ENCODE results near the gene ZBTB39. TPM values are rescaled to one million over a fixed set of nuclear protein-coding genes. Genes with fewer than 3 reads are reported as not detected.
A peak's percentile ranks its signal among the peaks of the same experiment; 100 is the strongest.
"Not testable (repeated sequence)": the region's sequence is repeated elsewhere in the genome, so short reads cannot be mapped to it uniquely, and the experiment has no call there.

Gene ZBTB39
- 3.2 and 3.4 TPM in 2 replicates for total RNA-seq (2014; rRNA removed; shearing (Covaris generic))

DNA sequence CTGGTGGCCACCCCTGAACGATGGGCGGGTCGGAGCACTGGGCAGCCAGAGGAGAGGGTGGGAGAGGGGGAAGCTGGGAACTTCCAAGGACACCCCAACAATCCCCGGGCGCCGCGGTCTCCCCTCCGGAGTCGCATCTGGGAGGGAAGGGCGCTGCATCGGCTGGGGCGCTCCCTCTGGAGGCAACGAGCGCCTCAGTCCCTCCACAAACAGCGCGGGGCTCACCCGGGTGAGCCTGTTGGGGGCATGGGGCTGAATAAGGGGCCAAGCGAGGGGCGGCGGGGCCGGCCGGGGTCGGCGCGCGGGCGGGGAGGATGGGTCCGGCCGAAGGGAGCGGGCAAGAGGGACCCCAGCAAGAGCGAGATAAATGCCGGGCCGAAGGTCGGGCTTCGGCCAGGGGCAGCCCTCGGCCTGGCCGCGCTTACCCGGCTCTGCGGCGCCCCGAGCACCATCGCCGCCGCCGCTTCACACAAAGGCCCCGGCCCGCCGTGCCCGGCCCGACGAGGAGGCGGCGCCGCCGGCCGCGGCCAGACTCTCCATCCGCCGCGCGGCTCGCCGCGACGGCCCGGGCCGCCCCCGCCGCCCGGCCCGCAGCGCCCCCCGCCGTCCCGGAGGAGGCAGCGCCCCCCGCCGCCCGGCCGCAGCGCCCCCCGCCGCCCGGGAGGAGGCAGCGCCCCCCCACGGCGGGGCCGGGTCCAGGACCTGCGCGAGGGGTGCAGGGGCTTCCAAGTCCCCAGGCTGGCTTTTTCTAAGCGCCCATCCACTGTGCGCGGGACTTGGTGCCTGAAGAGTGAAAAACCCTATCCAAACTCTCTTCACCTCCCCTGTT is at the start of gene ZBTB39:
ZBTB39 (minus strand) TSS at position 567 of the 829 bp plus-strand sequence. CDS start 1,629 bp downstream, outside the sequence.
- peak; percentile 53 for DNase-seq (ENCODE audit: low spot score)

- DNase-seq (ENCODE audit: low spot score): no peak
These were observed 49.5 kb upstream of the ZBTB39 start for GRCh38 chr12:57055824-57056223.

- not testable (repeated sequence) for DNase-seq (ENCODE audit: low spot score)
These were observed 47.6 kb upstream of the ZBTB39 start for GRCh38 chr12:57053901-57054300.

DNA sequence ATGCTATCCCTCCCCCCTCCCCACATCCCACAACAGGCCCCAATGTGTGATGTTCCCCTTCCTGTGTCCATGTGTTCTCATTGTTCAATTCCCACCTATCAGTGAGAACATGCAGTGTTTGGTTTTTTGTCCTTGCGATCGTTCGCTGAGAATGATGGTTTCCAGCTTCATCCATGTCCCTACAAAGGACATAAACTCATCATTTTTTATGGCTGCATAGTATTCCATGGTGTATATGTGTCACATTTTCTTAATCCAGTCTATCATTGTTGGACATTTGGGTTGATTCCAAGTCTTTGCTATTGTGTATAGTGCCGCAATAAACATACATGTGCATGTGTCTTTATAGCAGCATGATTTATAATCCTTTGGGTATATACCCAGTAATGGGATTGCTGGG is 46.8 kb upstream of the ZBTB39 start:
- not testable (repeated sequence) for DNase-seq (ENCODE audit: low spot score)

DNA sequence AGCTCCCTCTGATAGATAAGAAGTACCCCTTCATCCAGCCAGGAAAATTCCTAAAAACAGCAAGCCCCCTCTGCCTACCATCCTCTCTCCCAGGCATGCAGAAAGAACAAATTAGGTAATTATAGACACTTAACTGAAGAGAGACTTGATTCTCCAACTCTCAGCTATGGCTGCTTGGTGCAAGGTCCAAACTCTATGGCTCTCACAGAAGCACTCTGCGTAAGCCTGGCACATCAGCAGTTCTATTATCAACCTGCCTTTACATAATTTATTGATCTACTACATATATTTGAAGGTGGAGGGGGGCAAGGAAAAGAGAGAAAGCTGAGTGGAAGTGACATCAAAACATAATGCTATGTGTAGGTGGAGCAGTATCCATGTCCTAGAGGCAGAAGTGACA is 44.7 kb upstream of the ZBTB39 start:
- DNase-seq (ENCODE audit: low spot score): no peak

DNA sequence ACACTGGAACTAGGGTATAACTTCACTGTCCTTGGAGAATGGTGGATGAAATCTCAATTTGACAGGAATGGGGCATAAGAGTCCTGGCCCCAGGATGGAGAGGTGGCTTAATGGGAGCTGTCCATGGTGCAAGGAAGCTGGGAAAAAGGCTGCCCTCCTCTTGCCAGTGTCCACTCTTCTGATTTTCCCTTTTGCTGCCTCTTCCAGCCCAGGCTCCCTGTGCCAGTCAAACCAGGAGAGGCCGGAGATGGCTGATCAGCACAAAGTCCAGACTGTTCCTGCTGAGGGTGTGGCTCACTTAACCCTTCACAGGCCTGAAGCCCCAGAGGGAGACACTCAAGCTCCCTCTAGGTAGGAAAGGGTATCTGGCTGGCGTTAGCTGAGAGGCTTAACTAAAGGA is 43.5 kb upstream of the ZBTB39 start, which contains the start of gene MYO1A:
MYO1A (minus strand) TSS at position 240 of the 400 bp plus-strand sequence. CDS start 1,806 bp downstream, outside the sequence.
- peak; percentile 32 for DNase-seq (ENCODE audit: low spot score)

DNA sequence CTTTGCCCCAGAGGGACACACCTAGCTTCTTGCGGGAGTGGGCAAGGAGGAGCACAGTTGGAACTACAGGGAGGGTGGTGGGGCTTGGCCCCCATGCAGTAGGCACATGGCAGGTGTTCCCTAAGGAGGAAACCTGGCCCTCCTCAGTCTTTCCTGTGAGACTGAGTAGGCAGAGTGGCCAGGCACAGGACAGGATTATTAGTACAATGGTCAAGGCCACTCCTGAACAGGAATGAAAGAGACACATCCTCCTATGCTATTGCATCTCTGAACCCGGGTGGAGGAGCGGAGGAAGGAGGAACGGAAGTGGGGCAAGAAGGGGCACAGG is 42.7 kb upstream of the ZBTB39 start:
- DNase-seq (ENCODE audit: low spot score): no peak

DNA sequence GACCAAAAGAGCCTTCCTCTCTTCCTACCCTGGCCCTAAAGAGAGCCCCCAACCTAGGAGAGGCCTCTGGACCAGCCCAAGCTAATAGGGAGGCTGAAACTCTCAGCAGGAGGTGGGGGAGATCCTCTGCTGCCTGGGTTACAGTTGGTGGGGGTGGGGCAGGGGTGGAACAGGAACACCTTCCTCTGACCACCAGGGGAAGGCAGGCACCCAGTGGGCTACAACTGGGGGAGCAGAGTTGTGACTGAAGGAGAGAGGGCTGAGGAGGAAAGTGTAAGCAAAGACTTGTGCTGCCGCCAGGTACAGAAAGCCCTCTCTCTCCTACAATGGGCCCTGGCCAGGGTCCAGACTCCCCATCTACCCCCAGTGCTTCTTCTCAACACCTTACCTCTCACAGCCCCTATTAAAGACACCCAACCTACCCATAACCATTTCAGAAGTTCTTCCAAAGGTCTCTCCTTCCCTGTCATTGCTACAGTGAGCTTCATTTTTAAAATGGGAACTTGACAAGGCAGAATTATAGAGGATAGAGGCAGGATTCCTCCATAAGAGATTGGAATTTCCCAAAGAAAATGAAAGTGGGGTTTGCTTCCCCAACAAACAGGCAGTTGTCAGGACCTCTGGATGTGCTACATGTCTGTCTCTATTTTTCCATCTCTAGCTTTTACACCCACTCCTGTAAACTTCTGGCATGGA is 42.2 kb upstream of the ZBTB39 start:
- no peak for DNase-seq (ENCODE audit: low spot score)

DNA sequence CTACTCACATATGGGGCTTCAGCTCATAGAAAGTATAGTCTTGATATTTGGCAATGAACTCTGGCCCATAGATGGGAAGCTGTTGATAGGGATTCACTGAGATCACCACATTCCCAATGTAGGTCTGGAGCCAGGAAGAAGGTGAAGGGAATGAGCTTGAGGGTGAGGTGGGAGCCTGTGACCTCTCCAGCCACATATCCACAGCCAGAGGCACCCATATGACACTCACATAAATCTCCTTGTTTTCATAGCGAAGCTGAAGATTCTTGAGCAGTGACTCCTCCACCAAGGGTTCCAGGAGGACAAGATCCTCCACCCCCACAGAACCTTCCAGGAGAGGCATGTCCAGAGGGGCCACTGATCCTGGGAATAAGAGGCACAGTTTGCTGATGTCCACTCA is 41.6 kb upstream of the ZBTB39 start:
- no peak for DNase-seq (ENCODE audit: low spot score)

GRCh38 chr12:57046947-57047890 is 40.9 kb upstream of the ZBTB39 start:
- no peak for DNase-seq (ENCODE audit: low spot score)

DNA sequence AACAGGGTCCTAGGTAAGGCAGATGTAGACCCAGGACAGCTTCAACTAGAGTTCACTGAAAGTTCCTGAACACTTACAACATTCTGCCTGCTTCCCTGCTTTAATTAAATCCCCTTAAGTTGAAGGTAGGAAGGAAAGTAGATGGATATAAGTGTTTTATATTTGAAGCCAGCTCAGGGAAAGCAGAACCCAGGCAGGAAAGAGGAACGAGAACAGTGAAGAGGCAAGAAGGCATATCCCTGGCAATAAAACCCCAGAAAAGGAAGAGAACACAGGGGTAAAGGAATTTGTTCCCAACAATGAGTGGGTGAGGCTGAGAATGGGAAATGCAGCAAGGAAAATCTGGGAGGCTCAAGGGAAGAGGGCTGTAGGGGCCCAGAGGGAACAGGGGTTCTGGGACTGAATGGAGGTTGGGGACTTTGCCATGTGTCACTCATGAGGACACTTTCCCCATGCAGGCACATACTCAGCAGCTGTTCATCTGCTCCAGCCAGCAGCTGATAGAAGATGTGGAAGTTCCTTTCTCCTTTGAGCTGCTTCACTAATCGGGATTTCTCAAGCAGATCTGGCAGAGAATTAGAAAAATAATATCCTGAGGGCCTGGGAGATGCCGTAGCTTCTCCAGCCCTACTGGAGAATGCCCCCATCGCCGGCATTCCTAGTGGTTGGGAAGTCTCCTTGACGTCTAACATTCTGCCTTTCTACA is 39.9 kb upstream of the ZBTB39 start:
- DNase-seq (ENCODE audit: low spot score): no peak

- no peak for DNase-seq (ENCODE audit: low spot score)
These were observed 38.5 kb upstream of the ZBTB39 start for GRCh38 chr12:57044889-57045288.

- DNase-seq (ENCODE audit: low spot score): no peak
These were observed 38.1 kb upstream of the ZBTB39 start for GRCh38 chr12:57044468-57044867.

DNA sequence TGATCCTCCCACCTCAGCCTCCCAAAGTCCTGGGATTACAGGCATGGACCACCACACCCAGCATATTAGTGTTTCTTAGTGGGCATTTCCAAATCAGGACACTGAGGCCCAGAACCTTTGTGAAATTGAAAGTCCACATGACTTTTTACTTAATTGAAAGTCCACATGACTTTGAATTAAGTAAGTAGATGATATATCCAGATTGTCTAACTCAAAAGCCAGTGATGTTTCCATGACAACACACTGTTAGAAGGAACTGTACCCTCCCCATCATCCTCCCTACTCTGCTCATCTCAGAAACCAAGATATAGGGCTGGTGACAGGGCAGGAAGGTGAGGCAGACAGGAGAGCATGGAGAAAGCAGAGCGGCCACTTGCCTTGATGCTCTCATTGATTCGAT is 36.3 kb upstream of the ZBTB39 start:
- DNase-seq (ENCODE audit: low spot score): no peak

DNA sequence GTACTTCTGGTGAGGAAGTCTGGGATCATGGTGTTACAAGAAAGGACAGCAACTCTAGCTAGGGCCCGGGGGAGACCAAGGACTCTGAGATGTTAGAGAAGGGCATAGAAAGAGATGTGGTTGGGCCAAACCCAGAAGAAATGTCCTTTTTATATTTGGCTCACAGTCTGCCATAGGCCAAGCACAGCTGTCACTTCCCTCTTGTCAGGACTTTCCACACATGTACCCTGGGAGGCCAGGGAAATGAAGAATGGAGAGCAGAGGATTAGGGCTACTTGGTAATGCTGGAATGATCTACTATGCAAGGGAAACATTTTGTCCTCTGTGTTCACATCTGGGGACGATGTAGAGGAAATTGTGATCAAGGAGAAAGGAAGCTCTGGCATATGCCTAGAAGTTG is 34.4 kb upstream of the ZBTB39 start:
- DNase-seq (ENCODE audit: low spot score): no peak

DNA sequence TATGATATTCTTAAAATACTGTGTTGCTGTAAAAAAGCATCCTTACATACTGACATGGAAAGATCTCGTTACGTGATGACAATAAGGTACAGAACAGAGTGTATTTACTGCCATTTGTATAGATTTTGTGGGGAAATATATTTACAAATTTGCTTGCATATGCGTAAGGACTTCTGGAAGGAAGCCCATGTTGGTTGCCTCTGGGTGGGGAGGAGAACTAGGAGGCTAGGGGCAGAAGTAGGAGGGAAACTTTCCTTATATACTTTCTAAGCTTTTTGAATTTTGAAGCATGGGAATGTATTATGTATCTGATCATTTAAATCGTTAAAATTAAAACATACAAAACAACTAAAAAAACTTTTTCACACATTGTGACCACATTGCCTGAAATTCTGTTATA is 33.9 kb upstream of the ZBTB39 start:
- no peak for DNase-seq (ENCODE audit: low spot score)

- DNase-seq (ENCODE audit: low spot score): no peak
These were observed 32.9 kb upstream of the ZBTB39 start for GRCh38 chr12:57039016-57039798.

DNA sequence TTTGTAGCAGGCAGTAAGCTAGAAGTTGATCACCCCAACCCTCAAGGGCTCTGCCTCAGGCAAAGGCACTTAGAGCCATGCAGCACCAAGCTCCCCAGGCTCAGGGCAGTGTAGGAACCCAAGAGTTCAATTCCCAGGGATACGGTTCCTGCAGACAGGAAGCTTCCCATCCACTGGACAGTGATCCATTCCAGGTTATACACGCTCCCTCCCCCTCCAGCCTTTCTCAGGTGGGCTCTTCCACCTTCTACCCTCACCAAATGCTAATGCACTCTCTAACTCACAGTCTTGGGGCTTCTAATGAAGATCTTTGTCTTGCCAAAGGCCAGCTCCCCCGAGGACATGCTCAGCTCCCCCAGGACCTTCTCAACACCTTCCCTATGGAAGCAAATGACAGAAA is 30.9 kb upstream of the ZBTB39 start:
- no peak for DNase-seq (ENCODE audit: low spot score)

DNA sequence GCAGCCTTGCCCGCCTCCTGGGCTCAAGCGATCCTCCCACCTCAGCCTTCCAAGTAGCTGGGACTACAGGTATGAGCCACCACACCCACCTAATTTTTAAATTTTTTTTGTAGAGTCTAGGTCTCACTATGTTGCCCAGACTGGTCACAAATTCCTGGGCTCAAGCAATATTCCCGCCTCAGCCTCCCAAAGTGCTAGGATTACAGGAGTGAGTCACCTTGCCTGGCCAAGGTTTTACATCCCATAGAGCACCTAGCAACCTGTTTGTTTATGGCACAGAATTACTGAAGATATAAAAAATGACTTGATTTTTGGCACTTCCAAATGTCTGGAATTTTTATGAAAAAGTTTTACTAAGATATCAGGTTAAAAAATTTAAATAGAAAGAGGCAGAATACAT is 27.1 kb upstream of the ZBTB39 start:
- DNase-seq (ENCODE audit: low spot score): no peak

- DNase-seq (ENCODE audit: low spot score): no peak
These were observed 25.4 kb upstream of the ZBTB39 start for GRCh38 chr12:57031789-57032188.
